ENCODE measurements around the gene RPS3.
"Not testable (repeated sequence)": the region's sequence is repeated elsewhere in the genome, so short reads cannot be mapped to it uniquely, and the experiment has no call there.

The RPS3 gene

DNA sequence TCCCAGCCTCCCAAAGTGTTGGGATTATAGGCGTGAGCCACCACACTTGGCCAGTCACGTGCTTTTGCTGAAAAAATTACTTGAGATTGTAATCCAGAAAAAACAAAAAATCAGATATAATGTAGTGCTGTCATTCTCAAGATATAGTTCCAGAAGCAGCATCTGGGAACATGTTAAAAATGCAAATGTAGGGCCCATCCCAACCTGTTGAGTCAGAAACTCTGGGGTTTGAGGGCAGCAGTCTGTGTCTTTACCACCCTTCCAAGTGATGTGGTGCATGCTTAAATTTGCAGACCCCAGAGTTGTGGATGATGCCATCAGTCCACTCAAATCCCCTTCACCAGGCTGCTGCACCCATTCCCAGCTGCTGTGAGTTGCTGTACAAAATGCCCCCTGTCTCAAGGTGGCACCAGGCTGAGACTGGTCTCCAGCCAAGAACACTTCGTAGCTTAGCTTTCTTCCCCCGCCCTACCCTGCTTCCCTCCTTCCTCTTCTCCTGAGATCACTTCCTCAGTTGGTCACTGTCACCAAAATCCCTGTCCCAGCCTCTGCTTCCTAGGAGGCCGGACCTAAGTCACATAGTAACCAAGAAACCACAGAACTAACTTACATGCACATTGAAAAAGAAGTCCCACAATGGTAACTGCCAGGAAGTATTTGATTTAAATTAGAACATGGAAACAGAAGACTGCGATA is 29.6 kb upstream of the RPS3 start:
- no peak overlapping the region for H3K4me3 ChIP-seq (ENCODE audit: control insufficient read depth, low read depth, low read length)
- TF ChIP-seq, protein P1, sequence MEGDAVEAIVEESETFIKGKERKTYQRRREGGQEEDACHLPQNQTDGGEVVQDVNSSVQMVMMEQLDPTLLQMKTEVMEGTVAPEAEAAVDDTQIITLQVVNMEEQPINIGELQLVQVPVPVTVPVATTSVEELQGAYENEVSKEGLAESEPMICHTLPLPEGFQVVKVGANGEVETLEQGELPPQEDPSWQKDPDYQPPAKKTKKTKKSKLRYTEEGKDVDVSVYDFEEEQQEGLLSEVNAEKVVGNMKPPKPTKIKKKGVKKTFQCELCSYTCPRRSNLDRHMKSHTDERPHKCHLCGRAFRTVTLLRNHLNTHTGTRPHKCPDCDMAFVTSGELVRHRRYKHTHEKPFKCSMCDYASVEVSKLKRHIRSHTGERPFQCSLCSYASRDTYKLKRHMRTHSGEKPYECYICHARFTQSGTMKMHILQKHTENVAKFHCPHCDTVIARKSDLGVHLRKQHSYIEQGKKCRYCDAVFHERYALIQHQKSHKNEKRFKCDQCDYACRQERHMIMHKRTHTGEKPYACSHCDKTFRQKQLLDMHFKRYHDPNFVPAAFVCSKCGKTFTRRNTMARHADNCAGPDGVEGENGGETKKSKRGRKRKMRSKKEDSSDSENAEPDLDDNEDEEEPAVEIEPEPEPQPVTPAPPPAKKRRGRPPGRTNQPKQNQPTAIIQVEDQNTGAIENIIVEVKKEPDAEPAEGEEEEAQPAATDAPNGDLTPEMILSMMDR (IDR thresholded peaks at IDR 0.05; ENCODE audit: control insufficient read depth, insufficient read depth, low read depth, low read length, missing control alignments): no peak
- no peak for DNase-seq (ENCODE audit: low read depth)

DNA sequence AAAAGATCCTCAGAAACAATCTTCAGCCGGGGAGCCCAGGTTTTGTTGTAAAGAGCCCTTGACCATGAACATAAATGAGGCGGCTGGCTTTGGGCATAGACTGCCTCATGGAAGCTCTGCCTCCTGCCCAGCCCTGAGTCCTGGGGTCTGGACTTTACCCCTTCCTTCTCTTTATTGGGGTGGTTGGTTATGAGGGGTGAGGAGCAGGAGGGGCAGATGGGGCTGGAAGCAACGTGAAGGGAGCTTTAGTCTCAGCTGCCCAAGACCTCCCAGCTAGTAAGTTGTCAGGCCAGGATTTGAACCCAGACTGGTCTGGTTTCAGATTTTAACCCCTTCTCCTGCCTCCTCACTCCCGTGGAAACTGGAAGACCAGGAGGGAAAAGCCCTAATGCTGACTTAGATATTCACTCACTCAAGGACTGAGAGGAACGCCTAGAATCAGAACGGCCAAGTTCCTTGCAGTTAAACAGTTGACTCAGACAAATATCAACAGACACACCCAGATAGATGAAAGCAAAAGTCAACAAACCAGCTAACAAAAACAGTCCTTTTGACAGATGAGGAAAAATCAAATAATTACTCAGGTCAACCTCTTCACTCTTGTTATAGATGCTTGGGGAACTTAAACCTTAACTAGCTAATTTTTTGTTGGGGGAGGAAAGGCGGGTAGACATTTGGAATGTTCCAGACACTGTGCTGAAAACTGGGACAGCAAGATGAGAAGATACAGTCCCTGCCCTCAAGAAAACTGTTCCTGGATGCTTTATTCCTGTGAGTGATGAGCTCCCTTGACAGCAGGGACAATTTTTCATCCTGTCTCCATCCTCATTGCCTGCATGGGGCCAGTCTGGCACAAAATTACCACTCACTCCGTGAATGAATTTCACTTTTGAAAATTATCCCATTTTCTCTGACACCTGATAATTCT is 27.1 kb upstream of the RPS3 start:
- TF ChIP-seq, protein P1 (IDR thresholded peaks at IDR 0.05; ENCODE audit: control insufficient read depth, insufficient read depth, low read depth, low read length, missing control alignments): no peak
- H3K4me3 ChIP-seq (ENCODE audit: control insufficient read depth, low read depth, low read length): no peak overlapping the region
- DNase-seq (ENCODE audit: low read depth): no peak

DNA sequence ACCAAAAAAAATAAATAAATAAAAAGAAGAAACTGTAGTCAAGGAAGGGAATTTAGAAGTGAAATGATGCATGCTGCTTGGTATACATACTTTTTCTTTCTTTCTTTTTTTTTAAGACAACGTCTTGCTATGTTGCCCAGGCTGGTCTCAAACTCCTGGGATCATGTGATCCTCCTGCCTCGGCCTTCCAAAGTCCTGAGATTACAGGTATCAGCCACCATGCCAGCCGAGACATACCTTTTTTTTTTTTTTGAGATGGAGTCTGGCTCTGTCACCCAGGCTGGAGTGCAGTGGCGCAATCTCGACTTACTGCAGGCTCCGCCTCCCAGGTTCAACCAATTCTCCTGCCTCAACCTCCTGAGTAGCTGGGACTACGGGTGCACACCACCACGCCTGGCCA is 26.1 kb upstream of the RPS3 start:
- DNase-seq (ENCODE audit: low read depth): no peak
- H3K4me3 ChIP-seq (ENCODE audit: control insufficient read depth, low read depth, low read length): no peak overlapping the region
- TF ChIP-seq, protein P1 (IDR thresholded peaks at IDR 0.05; ENCODE audit: control insufficient read depth, insufficient read depth, low read depth, low read length, missing control alignments): no peak

DNA sequence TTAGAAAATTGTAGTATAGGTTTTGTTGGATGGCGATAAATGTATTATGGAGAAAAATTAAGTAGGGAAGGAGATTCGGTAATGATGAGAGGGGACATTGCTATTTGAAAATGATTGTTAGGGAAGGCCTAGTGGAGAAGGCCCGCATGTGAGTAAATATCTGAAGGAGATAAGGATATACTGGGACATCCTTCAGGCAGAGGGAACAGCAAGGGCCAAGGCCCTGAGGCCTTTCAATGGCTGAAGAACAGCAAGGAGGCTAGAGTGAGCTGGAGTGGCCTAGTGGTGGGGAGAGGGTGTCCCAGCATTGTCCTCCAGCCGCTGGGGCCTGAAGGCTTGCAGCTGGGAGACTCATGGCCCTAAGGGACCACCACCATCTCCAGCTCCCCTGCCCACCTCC is 24.7 kb upstream of the RPS3 start:
- H3K4me3 ChIP-seq (ENCODE audit: control insufficient read depth, low read depth, low read length): no peak overlapping the region
- TF ChIP-seq, protein P1 (IDR thresholded peaks at IDR 0.05; ENCODE audit: control insufficient read depth, insufficient read depth, low read depth, low read length, missing control alignments): no peak
- DNase-seq (ENCODE audit: low read depth): no peak

DNA sequence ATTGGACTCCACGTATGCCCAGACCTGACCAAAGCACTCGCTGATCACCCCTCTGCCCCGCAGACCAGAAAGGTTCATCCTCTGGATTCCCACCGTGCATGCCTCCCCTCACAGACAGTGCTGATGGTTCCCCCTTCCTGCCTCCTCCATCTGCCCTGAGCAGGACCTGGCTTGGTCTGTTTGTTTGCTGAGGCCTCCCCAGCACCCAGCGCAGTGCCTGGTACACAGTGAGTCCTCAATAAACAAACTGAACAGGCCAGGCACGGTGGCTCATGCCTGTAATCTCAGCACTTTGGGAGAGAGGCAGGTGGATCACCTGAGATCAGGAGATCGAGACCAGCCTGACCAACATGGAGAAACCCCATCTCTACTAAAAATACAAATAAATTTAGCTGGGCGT is 23.7 kb upstream of the RPS3 start:
- H3K4me3 ChIP-seq (ENCODE audit: control insufficient read depth, low read depth, low read length): no peak overlapping the region
- TF ChIP-seq, protein P1 (IDR thresholded peaks at IDR 0.05; ENCODE audit: control insufficient read depth, insufficient read depth, low read depth, low read length, missing control alignments): no peak
- DNase-seq (ENCODE audit: low read depth): no peak

DNA sequence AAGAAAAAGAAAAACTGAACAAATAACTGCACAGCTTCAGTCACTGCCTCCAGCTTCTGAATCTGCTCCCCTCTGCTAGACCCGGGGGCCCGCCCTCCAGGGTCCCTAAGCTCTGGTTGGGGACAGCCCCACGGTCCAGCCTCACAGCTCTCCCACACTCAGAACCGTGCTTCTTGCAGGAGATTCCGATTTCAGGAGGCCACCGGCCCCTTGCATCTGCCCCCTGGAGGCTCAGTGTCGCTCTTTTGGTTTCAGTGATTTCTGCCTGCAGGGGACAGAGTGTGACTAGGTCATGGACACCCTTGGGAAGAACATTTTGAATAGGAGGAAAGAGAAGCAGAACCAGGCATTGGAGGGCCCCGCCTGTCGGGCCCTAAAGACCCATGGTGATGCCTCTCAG is 23.1 kb upstream of the RPS3 start:
- no peak overlapping the region for H3K4me3 ChIP-seq (ENCODE audit: control insufficient read depth, low read depth, low read length)
- TF ChIP-seq, protein P1 (IDR thresholded peaks at IDR 0.05; ENCODE audit: control insufficient read depth, insufficient read depth, low read depth, low read length, missing control alignments): peak; percentile 14
- DNase-seq (ENCODE audit: low read depth): no peak

DNA sequence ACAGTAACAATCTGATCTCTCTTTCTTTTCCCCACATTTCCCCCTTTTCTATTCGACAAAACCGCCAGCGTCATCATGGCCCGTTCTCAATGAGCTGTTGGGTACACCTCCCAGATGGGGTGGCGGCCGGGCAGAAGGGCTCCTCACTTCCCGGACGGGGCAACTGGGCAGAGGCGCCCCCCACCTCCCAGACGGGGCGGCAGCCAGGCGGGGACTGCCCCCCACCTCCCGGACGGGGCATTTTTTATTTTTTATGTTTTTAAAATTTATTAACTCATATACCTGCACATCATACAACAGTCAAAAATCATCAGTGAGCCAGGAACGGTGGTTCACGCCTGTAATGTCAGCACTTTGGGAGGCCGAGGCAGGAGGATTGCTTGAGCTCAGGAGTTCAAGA is 20.5 kb upstream of the RPS3 start:
- H3K4me3 ChIP-seq (ENCODE audit: control insufficient read depth, low read depth, low read length); DNase-seq (ENCODE audit: low read depth): not testable (repeated sequence)
